GM19193 (cell line): ENCODE measurements around the gene MSL3B.

Experiments
- POLR2A ChIP-seq: IDR thresholded peaks from 4 replicates; pipeline ENCODE4 v1.6.1; 2011; ENCODE audit not compliant: insufficient read depth, insufficient read length; ENCODE audit errors: extremely low read depth

The MSL3B gene

DNA sequence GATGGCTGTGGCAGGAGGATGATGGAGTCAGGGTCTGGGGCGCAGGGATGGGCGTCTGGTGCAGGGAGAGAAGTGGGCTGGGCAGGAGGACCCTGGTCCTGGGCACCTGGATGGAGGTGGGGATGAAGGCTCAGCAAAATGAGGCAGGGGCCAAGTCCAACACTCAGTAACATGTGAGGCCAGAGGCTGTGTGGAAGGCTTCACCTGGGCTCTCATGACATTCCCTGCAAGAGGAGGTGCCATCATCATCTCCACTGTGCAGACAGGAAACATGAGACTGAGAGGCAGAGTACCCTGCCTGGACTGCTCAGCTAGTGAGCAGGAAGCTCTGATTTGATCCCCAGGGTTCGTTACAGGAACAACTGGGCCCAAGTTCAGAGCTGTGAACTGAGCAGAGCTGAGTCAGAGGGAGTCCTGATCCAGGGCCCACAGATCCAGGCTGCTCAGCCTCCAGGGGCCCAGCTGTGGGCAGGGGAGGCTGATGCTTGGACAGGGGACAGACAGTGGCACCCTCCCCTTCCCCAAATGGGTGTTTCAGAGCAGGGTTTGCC, 50.8 kb downstream of the MSL3B start:
- no peak for TF ChIP-seq POLR2A

GRCh38 chr2:233816771-233817170, 51.4 kb downstream of the MSL3B start:
- TF ChIP-seq POLR2A = no peak

DNA sequence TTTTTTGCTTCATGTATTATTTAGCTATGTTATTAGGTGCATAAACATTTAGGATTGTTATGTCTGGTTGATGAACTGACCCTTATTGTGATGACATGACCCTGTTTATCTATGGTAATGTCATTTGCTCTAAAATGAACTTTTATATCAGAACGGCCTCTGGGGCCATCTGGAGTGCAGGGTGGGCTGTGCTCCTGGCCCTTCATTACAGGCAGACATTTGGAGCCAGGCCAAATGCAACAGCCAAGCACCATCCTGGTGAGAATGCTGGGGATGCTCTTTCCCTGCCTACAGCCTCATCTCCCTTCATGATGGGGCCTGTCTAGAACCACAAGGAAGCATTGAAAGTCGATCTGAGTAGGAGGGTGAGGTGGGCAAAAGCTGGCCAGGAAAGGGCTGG, 51.9 kb downstream of the MSL3B start:
- TF ChIP-seq POLR2A = no peak

DNA sequence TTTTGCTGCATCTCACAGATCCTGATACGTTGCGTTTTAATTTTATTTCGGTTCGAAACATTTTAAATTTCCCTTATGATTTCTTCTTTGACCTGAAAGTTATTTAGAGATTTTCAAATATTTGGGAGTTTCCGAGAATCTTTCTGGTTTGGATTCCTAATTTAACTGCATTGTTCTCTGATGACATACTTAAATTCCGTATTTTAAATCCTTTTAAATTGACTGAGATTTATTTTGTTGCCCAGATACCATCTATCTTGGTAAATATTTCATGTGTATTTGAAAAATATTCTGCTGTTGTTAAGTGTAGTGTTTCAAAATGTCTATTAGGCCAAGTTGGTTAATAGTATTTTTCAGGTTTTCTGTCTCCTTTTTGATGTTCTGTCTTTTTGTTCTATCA, 52.3 kb downstream of the MSL3B start:
- TF ChIP-seq POLR2A = no peak
